ENCODE measurements around the gene PRPF19. TPM values are rescaled to one million over a fixed set of nuclear protein-coding genes. Genes with fewer than 3 reads are reported as not detected.

PRPF19 gene
- total and polyA plus RNA-seq, 2 of the 13 experiments (the other 11 are each of a cell fraction or from before 2014, with no cell fraction given): 27.4 to 91.1 TPM

GRCh38 chr11:60912851-60913528 is 6.6 kb upstream of the PRPF19 start:
- peak overlapping the region; percentile 64 for H3K27ac ChIP-seq (ENCODE audit: extremely low read length, insufficient read depth, low read length)
- FAIRE-seq: no peak

More at GRCh38 chr11:60912851-60913528, 6.6 kb upstream of the PRPF19 start:
- Histone ChIP-seq H3K27me3 (ENCODE audit: control insufficient read depth in 1 of 2, insufficient read depth in 2 of 2, low read length in 2 of 2) (no peaks in the 10 kb centered on the region), H2AFZ (ENCODE audit: low read length) (peak overlapping the region; percentile 79), H3K4me3 (replicated peaks in 1 of 3; ENCODE audit: insufficient read depth in 1 of 3, low read depth in 2 of 3, low read length in 3 of 3) (peak overlapping the region in 2 of 3 experiments; percentile 24 to 62; a peak in 2 of 6 replicates), H3K9ac (ENCODE audit: insufficient read depth, low read depth, low read length) (peak overlapping the region; percentile 62; the same call in 1 of the 2 replicates), H4K20me1 (ENCODE audit: insufficient read depth, low read length) (no peaks in the 10 kb centered on the region), H3K36me3 (replicated peaks in 1 of 2; ENCODE audit: control insufficient read depth in 1 of 2, insufficient read depth in 2 of 2, low read length in 2 of 2) (no peaks in the 10 kb centered on the region), H3K4me2 (ENCODE audit: low read depth, low read length) (peak overlapping the region; percentile 64), H3K9me3 (ENCODE audit: low read length) (no peaks in the 10 kb centered on the region), H3K79me2 (ENCODE audit: insufficient read depth, low read length) (no peaks in the 10 kb centered on the region), H3K4me1 (ENCODE audit: insufficient read depth, low read length) (peaks cover 31% of the 10 kb centered on the region)
- ATAC-seq (peak; percentile 10; the same call in 2 of the 3 replicates), DNase-seq (ENCODE audit: low spot score) (no peak)
- POLR2A ChIA-PET: interaction anchor here (1.1 to 1.5 kb wide), 3 partner anchors 11 to 62 kb away, joined by 3 to 7 read pairs (median 5); partner anchors contain the start of gene TMEM132A
- intact Hi-C loops (cut with micrococcal nuclease; ENCODE audit: unreplicated experiment) (no loop called here), in situ Hi-C loops (cut with HindIII; ENCODE audit: extremely low pct_ligation_motif_present, low pct_unique_long_range_greater_than_20kb) (no loop called here)
- 84% methylated on average over 22 of the region's 22 CpGs for WGBS (ENCODE audit: low lambda C conversion rate)
- TF ChIP-seq ZSCAN9 (CRISPR knock-in tag; IDR thresholded peaks at IDR 0.05; ENCODE audit: borderline replicate concordance) (0 out of 2 replicates have a peak, but pooled peaks have one; percentile 1), TFAP4 (IDR thresholded peaks at IDR 0.05; ENCODE audit: borderline replicate concordance, low read depth) (no peak), HIC2 (CRISPR knock-in tag; IDR thresholded peaks at IDR 0.05; ENCODE audit: low read depth) (no peak)
- CTCF ChIA-PET (ENCODE audit: low intra/inter-chr PET ratio, low total read pairs): no interaction called here
- BruUV-seq (replicated peaks): no TSS peak

Data from HepG2 (cell line).